HG03175 (cell line): ENCODE measurements around the gene RWDD1.

ENCODE experiments used
- ATAC-seq: cut with Tn5 transposase; IDR thresholded peaks from one replicate; pipeline ENCODE4 v1.9.1; 2021; ENCODE audit warnings: mild to moderate bottlenecking, moderate library complexity; ENCODE audit not compliant: unreplicated experiment

The RWDD1 gene, protein sequence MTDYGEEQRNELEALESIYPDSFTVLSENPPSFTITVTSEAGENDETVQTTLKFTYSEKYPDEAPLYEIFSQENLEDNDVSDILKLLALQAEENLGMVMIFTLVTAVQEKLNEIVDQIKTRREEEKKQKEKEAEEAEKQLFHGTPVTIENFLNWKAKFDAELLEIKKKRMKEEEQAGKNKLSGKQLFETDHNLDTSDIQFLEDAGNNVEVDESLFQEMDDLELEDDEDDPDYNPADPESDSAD

DNA sequence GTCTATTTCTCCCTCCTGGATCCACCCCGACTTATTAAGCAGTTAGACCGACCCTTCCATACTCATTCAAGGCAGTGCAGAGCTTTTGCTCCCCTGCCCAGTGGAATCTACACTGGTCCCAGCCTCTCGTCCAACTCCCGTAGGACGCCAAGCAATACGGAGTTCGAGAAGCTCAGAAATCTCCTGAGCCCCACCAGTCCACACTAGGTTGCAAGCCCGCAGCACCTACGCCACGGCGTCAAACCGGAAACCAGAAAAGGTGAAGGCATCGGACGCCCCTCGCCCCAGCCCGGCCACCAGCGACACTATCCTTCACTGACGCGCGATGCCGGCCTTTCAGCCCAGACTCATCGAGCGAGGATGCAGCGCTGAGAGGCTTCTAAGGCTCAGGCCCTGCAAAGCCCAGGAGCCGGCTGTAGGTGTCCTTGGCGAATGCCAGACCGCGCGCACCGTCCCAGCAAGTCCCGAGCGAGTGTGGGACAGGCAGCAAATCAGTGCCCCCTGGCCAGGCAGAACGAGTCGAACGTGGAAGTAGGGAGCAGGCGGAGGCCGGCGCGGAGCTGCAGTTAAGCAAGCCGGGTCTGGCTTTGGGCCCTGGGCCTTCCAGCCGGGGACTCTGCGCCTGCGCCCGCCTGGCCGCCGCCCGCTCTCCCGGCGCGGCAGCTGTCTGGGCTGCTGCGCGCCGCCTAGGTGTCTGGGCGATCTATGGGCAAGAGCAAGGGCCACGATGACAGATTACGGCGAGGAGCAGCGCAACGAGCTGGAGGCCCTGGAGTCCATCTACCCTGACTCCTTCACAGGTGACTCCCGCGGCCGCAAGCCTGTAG lies at the start of gene RWDD1:
Gene RWDD1 (plus strand): TSS at position 649 of the 827 bp plus-strand sequence. CDS start 79 bp downstream, at position 728.
- peak; percentile 95 for ATAC-seq

DNA sequence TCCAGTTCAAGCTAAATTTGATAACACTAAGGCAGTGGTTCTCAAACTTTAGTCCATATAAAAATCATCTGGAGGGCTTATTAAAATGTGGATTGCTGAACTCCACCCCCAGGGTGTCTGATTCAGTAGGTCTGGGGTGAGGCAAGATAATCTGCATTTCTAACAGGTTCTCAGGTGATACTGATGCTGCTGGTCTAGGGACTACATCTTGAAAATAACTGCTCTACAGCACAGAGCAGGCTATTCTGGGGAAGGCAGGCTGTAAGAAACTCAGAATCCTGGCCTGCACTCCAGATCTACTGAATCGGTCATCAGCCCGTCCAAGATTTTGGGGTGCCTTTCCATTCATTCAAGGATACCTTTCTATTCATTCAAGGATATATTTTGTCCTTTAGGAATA lies 48.4 kb upstream of the RWDD1 start:
- no peak for ATAC-seq

DNA sequence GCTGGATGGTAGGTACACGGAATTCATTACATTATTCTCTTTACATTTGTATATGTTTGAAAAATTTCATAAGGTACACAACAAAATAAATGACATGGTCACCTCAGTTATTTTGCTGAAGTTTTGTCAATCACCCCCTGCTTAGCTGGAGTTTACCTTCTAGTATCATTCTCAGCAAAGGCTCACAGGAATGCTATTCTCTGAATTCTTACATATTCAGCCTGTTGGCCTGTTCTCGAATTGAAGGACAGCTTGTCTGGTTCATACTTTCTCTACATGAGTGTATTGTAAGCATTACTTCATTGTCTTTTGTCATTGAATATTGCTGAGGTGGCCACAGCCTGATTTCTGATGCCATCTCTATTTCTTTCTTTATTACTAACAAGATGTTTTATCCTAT lies 47.1 kb upstream of the RWDD1 start:
- ATAC-seq = no peak

DNA sequence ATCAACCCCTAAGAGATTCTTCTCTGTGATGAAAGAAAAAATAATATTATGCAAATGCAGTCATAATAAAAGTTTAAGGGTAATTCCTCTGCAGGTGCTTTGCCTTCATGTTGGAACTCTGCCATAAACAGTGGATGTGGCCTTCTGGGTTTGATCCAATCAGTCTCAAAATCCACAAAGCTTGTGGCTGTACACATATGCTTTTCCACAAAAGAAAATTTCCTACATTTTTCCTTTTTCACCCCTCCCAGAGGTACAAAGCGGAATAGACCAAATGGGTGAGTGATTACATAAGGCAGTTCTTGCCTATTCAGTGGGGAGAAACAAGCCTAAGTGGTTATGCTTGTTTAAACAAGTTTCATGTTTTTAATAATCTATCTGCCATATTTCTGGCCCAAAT lies 43.2 kb upstream of the RWDD1 start:
- ATAC-seq = no peak

DNA sequence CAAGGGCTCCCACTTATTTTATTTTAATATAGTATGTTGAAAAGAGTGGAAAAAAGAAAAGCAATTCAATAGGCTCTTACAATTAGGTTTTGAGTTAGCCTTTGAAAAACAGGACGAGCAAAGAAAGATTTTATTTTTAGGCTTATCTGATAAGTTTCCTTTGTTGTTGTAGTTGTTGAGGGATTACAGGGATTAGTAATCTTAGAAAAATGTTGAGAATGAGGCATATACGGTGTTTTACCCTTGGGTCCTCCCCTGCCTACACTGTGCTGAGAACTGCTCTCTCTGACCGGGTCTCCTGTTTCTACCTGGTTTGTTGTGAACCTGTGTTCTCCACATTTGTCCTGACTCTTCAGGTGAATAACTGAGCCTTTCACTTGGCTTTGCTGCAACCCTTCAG lies 42.5 kb upstream of the RWDD1 start:
- ATAC-seq = no peak

DNA sequence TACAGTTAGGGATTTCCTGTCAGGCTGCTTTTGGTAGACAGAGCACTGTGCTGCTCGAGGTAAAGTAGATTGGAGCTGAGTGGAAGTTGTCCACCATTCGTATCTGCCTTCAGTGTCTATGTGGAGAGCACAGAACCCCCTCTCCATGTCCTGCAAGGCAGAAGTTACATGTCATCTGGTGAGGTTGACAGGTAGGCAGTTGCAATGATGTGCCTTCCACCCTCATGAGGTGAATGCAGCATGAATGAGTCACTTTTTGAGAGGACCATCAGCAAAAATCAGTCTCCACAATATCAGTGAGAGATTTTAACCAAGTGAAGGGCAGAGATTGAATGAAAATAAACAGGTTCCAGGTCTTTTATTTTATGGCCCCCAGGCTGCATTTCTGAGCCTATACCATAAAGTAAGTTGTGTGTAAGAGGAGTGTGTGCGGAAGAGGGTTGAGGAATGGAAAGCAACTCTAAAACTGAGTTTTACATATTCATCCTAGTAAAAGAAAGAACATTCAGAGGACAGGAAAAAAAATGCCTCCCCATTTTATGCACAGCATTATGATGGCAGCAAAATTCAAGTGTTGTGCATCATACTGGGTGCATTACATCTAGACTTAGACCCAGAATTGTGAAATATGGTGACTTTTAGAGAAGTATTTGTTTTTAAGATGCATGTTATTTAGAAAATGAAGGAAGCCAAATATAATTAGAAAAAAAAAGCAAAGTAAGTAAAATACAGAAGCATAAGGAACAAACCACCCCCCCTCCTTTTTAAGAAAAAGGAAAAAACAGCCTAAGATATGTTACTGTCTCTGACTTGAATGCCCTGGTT lies 41.6 kb upstream of the RWDD1 start:
- ATAC-seq = no peak

DNA sequence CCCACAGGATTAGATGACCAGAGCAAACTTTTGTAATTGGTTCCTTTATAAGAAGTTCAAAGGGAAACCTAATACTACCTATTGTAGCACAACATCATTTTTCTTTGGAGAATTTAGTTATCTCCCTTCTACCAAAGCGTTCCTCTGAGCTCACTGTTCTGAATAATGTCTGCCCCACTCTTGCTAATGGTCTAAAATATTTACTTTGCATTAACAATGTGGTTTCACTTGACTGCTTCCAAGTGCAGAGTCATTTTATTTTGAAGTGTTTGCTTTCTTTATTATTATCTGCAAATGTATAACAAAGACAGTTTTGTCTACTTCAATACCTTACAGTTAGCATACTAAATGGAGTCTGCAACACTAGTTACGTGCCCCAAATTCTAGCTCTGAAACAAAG lies 40.9 kb upstream of the RWDD1 start:
- no peak for ATAC-seq

DNA sequence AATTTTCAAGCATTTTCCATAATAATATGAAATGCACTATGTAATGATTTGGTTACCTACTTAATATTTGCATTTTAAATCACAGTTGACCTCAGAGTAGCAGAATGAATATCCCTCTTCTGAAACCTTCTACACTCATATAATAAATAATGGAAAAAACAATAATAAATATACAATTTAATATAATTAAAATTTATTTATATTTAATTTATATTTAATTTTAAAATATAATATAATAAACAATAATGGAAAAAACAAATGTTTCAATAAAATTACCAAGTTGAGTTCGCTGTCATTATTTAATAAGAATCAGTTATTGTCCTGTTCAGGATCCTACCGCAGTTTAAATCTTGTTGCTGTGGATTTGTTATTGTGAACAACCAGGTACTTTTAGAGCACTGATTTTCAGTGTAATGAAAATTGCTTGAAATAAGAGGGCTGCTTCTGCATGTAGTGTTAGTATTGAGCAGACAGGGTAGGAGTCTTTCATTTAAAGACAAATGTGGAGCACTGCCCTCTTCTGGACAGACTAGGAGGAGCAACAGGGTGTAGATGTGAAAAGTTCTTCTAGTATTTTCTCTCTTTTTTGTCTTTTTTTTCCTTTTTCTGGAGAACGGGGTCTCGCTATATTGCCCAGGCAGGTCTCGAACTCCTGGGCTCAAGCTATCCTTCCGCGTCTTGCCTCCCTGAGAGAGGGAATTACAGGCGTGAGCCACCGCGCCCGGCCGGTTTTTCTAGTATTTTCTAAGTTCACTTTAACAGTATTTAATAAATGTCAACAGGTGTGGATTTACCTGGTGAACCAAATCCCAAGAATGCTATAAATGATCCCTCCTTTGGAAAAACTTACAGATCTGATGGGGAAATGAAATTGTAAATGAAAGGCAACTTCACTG lies 39.4 kb upstream of the RWDD1 start:
- peak; percentile 83 for ATAC-seq

DNA sequence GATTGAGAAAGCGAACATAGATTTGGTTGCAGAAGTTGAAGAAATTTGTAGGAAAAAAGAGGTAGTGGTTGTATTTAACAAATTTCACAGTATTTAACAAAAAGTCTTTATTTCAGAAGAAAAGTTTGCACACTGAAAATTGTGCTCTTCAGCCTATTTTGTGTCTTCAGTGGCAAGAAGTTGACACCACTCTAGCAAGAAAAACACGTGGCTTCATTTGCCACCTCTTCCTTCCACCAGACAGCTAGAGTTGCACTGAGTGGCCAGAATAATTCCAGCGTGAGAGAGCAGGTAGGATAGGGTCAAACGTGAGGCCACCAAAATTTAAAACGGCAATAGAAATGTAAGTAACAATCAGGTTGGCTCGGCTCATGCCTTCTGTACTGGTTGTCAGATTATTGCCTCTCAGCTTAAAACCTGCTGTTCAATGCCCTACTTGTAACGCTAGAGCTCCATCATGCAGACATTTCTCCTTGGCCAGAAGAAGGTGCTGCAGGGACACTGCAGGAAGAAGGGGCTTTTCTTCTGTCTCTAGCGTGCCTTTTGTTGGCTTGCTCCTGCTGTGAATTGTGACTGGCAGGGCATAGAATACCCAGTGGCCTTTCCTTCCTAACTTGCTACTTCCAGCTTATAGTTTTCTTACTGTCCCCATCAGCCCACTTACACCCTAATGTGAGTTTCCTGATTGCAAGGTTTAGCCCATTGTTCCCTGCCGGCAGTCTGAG lies 37.9 kb upstream of the RWDD1 start:
- ATAC-seq = no peak

DNA sequence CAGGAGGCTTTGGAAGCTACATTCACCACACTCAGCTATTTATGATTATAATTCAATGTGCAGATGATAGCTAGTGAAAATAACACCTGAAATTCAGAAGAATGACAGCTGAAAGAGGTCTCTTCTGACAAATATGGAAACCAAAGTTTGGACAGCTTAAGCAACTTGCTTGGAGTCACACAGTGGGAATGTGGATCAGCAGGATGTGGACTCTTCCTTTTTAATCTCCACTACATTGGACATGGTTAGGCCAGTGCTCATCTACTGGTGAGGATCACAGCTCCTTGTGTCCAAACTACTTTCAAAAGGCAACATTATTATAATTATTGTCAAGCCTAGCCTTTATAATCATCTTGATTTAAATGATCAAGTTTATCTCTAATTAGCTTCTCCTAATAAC lies 36.2 kb upstream of the RWDD1 start:
- ATAC-seq = no peak

DNA sequence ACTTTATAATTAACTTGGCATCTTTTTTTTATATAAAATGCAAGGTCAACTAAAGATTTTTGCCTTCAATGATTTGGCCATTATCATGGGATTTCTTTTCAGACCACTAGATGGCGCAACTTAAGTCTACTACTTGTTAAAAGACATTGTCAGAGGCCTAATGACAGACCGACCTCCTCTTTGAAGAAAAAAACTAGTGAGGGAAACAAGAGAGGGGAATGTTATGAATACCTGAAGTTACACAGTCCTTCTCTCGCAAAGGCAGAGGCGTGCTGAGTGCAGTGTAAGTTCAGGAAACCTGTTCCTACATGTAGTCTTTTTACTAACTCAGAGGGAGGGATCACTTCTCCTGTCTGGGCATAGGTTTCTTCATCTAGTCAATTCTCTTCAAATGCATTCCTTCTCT lies 35.1 kb upstream of the RWDD1 start:
- peak; percentile 59 for ATAC-seq

DNA sequence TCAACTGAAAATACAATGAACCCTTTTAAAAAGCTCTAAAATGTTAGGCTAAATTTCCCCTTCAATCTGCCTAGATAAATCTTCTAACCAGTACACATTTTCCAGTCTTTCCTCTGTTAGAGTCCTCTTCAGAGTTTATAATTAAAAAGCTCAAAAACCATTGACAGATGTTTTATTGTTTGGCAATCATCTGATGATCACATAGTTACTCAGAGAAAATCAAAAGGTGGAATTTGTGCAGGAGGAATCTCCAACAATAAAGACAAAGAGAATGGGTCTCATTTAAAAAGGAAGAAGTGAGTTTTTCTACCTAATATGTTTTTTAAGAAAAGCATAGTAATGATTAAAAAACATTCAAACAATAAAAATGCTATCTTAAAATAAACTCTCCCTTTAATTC lies 28.9 kb upstream of the RWDD1 start:
- ATAC-seq = no peak

DNA sequence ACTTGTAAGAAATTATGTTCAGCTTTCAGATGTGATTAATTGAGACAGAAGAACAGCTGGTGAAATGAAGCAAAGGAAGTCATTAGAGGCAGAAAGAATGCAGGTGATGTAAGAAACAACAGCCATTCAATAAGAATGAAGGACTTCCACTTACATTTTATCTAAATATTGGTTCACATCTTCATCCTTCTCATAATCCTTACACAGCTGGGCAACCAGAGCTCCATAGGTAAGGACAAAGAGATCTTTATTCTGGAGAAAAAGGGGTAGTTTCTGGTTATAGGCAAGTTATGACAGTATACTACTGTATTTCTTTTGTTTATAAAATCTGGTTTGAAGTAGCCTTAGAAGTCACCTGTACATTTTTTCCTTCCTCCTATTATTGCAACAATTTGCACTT lies 28.2 kb upstream of the RWDD1 start:
- no peak for ATAC-seq

DNA sequence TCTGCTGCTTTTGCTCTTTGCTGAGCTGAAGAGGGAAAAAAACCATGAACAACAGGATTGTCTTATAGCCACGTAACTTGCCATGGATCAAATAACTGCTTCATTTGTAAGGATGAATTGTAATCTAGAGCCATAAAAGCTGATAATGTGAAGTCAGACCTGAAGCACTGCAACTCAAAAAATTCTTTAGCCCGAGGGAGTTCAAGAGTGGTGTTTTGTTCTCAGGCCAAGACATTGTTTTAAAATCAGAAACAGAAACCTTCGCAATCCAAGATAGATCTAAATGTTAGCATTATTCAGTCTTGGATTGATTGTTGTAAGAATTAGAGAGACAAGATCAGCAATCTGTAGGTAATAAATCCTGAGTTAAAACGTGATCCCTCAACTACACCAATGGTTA lies 25.7 kb upstream of the RWDD1 start, which contains the start of gene TRAPPC3L:
Gene TRAPPC3L (minus strand): TSS at position 34 of the 400 bp plus-strand sequence. CDS start 170 bp downstream, outside the sequence.
- no peak for ATAC-seq

DNA sequence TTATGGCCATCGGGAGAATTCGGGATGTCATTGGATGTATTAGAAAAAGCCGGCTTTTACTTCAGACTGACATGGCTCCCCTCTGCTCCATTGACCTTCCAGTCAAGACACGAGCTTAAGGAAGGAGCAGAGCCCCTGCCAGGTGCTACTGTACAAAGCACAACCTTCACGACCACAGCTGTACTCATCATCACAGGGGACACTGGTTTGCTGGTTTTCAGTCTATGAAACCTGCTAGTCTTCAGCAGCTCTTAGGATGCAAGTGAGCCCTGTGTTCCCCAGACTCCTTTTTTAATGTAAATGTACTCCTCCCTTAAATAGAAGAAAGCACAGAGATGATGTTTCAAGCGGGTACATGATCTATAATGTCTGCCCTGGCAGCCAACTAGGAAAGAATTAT lies 23.9 kb upstream of the RWDD1 start:
- no peak for ATAC-seq

DNA sequence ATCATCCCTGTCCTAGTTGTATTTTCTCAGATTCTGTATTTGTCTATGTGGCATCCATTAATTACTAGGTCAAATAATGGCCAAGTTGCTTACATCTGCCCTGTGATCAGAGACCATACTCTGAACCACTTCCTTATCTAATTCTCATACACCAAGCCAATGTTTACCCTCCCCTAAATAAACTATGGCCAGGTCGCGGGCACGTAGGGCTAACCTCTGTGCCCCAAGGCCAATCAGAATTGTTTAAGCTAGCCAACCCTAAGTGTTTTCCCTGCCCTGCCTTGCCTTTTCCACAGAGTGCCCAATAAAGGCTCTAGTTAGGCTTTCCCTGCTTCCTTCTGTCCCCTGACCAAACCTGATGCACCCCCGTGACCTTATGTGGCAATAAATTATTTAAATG lies 20.5 kb upstream of the RWDD1 start:
- ATAC-seq = no peak

DNA sequence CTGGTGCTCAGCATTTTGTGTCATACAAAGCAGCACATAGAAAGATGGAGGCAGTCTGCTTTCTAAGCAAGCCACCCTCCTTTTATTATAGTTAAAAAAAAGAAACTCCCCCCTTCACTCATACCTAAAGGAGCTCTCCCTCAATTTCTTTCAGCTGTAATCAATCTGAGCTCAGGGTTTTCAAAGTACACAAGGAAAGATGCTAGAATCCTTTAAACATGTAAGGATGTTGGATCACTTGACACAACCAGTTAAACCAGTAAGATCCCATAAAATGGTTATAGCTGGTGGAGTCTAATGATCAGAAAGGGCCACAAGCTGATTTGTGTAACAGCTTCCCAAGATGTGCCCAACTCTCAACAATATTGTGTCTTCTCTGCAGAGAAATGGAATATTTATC lies 17.9 kb upstream of the RWDD1 start, which contains the start of gene CALHM4:
Gene CALHM4 (plus strand): TSS at position 301 of the 400 bp plus-strand sequence. CDS start 43 bp downstream, at position 344.
- no peak for ATAC-seq

DNA sequence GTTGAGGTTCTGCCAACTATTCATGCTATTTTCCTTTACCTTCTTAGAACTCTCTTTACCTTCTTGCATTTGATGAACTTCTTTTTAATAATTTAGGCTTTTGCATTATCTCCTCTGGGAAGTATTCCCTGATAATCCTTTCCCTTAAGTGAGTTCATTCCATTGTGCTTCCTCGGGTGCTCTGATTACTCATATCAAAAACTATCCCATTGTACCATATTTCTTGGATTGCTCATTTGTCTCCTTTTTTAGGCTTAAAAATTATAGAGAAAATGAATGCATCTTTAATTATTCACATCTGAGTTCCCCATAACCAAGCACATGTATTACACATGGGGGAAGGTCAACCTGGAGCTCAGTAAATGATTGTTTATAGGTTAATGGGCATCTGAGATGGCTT lies 15.2 kb upstream of the RWDD1 start:
- no peak for ATAC-seq

DNA sequence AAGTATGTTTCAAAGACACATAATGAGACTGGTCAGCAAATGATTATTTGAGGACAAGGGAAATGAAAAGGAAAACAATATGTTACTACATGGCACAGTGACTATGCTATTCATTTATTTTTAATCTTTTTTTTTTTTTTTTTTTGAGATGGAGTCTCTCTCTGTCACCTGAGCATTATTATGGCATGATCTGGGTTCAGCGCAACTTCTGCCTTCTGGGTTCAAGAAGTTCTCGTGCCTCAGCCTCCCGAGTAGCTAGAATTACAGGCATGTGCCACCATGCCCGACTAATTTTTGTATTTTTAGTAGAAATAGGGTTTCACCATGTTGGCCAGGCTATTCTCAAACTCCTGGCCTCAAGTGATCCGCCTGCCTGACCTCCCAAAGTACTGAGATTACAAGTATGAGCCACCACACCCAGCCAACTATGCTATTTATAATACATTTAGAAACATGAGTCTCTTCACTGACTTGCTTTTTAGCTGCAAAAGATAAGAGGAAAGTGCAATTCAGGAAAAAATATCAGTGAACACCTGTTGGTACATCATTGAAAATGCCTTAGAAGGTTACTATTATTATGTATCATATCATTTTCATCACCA lies 14.4 kb upstream of the RWDD1 start:
- no peak for ATAC-seq
